Effector memory CD4-positive, alpha-beta T cell (primary cell): ENCODE measurements around the gene ZNF768.
"Not testable (repeated sequence)": the region's sequence is repeated elsewhere in the genome, so short reads cannot be mapped to it uniquely, and the experiment has no call there.

Source experiments
- DNase-seq, 3 donors: peaks; one replicate each; pipeline ENCODE4 v3.0.0-alpha.2; 2020
- H3K27ac ChIP-seq: 2 replicates; pipeline ENCODE4 v1.7.0; 2013; ENCODE audit warnings: mild to moderate bottlenecking, low read length, moderate library complexity; ENCODE audit not compliant: insufficient read depth, poor library complexity, severe bottlenecking
- H3K27me3 ChIP-seq: replicated peaks from 2 replicates; pipeline ENCODE4 v1.7.0; 2013; ENCODE audit warnings: mild to moderate bottlenecking, low read length; ENCODE audit not compliant: insufficient read depth, control insufficient read depth, poor library complexity, severe bottlenecking
- H3K36me3 ChIP-seq: 2 replicates; pipeline ENCODE4 v1.7.0; 2013; ENCODE audit warnings: mild to moderate bottlenecking, low read length, moderate library complexity; ENCODE audit not compliant: control insufficient read depth, insufficient read depth
- H3K4me1 ChIP-seq: 2 replicates; pipeline ENCODE4 v1.7.0; 2013; ENCODE audit warnings: low read length, mild to moderate bottlenecking; ENCODE audit not compliant: control insufficient read depth, insufficient read depth, poor library complexity, severe bottlenecking
- H3K4me3 ChIP-seq: 2 replicates; pipeline ENCODE4 v1.7.0; 2013; ENCODE audit warnings: low read length, low read depth, mild to moderate bottlenecking; ENCODE audit not compliant: insufficient read depth, poor library complexity, severe bottlenecking
- H3K9me3 ChIP-seq: 2 replicates; pipeline ENCODE4 v1.7.0; 2013; ENCODE audit warnings: mild to moderate bottlenecking, low read length, moderate library complexity; ENCODE audit not compliant: control insufficient read depth

ZNF768 gene

GRCh38 chr16:30522702-30523463, 3.5 kb downstream of the ZNF768 start:
- not testable (repeated sequence) for DNase-seq, H3K27ac ChIP-seq, H3K4me3 ChIP-seq, H3K9me3 ChIP-seq, H3K27me3 ChIP-seq
- Histone ChIP-seq H3K36me3 (peaks cover 39% of the 10 kb centered on the region), H3K4me1 (peaks cover 12% of the 10 kb centered on the region)

GRCh38 chr16:30521873-30522641, 4.3 kb downstream of the ZNF768 start:
- Histone ChIP-seq H3K4me1 (peaks cover 4% of the 10 kb centered on the region), H3K27ac (no peak overlapping the region), H3K9me3 (no peaks in the 10 kb centered on the region), H3K4me3 (no peak overlapping the region), H3K27me3 (no peaks in the 10 kb centered on the region), H3K36me3 (peaks cover 47% of the 10 kb centered on the region)
- DNase-seq: no peak

- Histone ChIP-seq H3K9me3 (no peaks in the 10 kb centered on the region), H3K4me1 (peaks cover 4% of the 10 kb centered on the region), H3K36me3 (peaks cover 53% of the 10 kb centered on the region), H3K27ac (no peak overlapping the region), H3K4me3 (no peak overlapping the region), H3K27me3 (no peaks in the 10 kb centered on the region)
- DNase-seq: no peak
These were observed 4.9 kb downstream of the ZNF768 start for GRCh38 chr16:30521476-30521872.

GRCh38 chr16:30519120-30520049, 7.0 kb downstream of the ZNF768 start:
- Histone ChIP-seq H3K36me3 (peaks cover 73% of the 10 kb centered on the region), H3K27me3 (no peaks in the 10 kb centered on the region), H3K27ac (no peak overlapping the region), H3K9me3 (no peaks in the 10 kb centered on the region), H3K4me3 (no peak overlapping the region), H3K4me1 (no peaks in the 10 kb centered on the region)
- DNase-seq: no peak

GRCh38 chr16:30518552-30518951, 7.8 kb downstream of the ZNF768 start:
- Histone ChIP-seq H3K9me3 (no peaks in the 10 kb centered on the region), H3K4me3 (no peak overlapping the region), H3K4me1 (no peaks in the 10 kb centered on the region), H3K27me3 (no peaks in the 10 kb centered on the region), H3K27ac (no peak overlapping the region), H3K36me3 (peaks cover 78% of the 10 kb centered on the region)
- DNase-seq: no peak

GRCh38 chr16:30515275-30515674, 11.1 kb downstream of the ZNF768 start:
- Histone ChIP-seq H3K4me3 (no peak overlapping the region), H3K9me3 (no peaks in the 10 kb centered on the region), H3K4me1 (no peaks in the 10 kb centered on the region), H3K27me3 (no peaks in the 10 kb centered on the region), H3K36me3 (peaks cover 95% of the 10 kb centered on the region), H3K27ac (no peak overlapping the region)
- DNase-seq: no peak

- H3K27me3 ChIP-seq: no peaks in the 10 kb centered on the region
- no peaks in the 10 kb centered on the region for H3K9me3 ChIP-seq
- peak overlapping the region; percentile 16 for H3K27ac ChIP-seq
- peaks cover 83% of the 10 kb centered on the region for H3K36me3 ChIP-seq
- H3K4me3 ChIP-seq: no peak overlapping the region
- no peaks in the 10 kb centered on the region for H3K4me1 ChIP-seq
- no peak for DNase-seq
These were observed 14.9 kb downstream of the ZNF768 start for GRCh38 chr16:30511509-30511908.

GRCh38 chr16:30510376-30510938, 15.9 kb downstream of the ZNF768 start:
- H3K27me3 ChIP-seq: no peaks in the 10 kb centered on the region
- H3K4me3 ChIP-seq: no peak overlapping the region
- H3K27ac ChIP-seq: no peak overlapping the region
- H3K4me1 ChIP-seq: no peaks in the 10 kb centered on the region
- H3K9me3 ChIP-seq: no peaks in the 10 kb centered on the region
- peaks cover 80% of the 10 kb centered on the region for H3K36me3 ChIP-seq
- no peak for DNase-seq

GRCh38 chr16:30509081-30509765, 17.1 kb downstream of the ZNF768 start:
- Histone ChIP-seq H3K27ac (no peak overlapping the region), H3K9me3 (no peaks in the 10 kb centered on the region), H3K4me1 (no peaks in the 10 kb centered on the region), H3K27me3 (no peaks in the 10 kb centered on the region), H3K4me3 (no peak overlapping the region), H3K36me3 (peaks cover 83% of the 10 kb centered on the region)
- no peak for DNase-seq
